Measurements from ENCODE around the gene MAGEB16.

MAGEB16 gene

DNA sequence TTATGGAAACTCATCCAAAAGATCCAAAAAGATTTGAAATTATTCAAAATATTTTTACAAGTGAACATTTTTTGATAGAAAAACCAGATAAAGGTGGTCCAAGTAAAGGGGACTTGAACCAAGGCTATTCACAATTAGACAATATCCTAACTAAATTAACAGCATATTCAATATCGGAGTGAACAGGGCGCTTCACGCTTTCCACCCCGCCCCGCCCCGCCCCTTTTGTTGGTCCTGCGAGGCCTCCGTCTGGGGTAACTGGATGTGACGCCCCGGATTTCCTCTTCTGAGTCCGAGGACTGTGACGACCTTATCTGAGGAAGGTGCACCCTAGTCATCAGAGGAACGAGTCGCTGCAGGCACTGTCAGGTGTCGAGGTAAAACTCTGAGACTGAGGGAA is at the start of gene MAGEB16:
Gene MAGEB16, plus strand, starts transcription at position 301 of the 400 bp plus-strand sequence. CDS start 3,855 bp downstream, outside the sequence.
- no peak for DNase-seq

DNA sequence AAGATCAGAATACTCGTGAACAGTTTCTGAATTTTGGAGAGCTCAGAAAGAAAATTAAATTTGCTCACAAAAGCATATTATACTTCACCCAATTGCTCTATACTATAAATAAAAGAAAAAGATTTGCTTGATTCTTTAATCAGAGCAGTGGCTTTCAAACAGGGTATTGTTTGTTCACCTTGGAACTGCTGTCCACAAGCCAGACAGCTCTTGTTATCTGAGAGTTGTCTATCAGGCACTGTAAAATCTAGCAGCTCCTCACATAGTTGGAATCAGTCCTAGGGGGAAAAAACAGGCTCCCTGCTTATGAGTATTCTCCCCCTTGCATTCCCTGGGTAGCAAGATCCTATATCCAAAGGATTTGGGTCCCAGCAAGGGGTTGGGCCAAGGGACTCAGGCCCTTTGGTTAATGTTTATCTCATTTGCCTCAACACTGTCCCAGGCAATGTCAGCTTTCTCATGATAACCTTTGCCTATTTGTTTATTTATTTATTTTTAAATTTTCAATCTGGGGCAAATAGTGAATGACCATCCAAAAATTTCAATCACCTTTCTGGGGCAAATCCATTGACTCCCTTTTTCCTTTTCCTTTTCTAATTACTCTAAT is 24.1 kb upstream of the MAGEB16 start:
- no peak for DNase-seq

GRCh38 chrX:35785075-35785474 is 13.1 kb upstream of the MAGEB16 start:
- DNase-seq, result no peak

- no peak for DNase-seq
Measured at GRCh38 chrX:35786271-35786670, 11.9 kb upstream of the MAGEB16 start.

DNA sequence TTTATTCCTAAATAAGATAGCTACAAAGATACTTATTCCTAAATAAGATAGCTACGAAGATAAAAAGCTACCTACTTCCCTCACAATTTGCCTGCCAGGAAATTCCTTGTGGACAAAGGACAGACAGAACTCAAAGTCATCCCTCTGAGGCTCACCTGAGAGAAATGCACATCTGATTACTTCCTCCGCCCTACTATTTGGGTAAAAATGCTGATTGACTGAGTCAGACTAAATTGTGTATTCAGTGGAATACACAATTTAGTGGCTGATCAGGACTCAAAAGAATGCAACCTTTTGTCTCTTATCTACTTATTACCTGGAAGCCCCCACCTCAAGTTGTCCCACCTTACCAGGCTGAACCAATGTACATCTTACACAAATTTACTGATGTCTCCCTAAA is 10.3 kb upstream of the MAGEB16 start:
- no peak for DNase-seq

GRCh38 chrX:35800474-35800873 is 2.3 kb downstream of the MAGEB16 start:
- DNase-seq, result no peak

DNA sequence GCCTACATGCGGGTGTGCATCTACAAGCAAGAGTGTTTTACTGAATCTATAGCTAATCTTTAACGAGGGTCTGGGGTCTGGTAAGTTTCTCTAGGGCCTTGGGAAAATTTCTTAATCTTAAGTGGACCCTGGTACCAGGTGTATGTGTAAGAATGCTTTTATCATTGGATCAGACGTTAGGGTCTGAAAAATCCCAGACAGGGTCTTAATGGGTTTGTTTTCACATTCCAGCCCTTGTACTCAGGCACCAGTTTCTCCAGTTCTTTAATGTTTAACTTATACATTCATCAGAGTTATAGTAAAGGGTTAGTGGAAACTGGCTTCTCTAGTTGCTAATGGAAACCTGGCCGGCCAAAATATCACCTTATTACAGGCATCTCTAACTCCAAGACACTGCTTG is 11.6 kb downstream of the MAGEB16 start:
- no peak for DNase-seq

DNA sequence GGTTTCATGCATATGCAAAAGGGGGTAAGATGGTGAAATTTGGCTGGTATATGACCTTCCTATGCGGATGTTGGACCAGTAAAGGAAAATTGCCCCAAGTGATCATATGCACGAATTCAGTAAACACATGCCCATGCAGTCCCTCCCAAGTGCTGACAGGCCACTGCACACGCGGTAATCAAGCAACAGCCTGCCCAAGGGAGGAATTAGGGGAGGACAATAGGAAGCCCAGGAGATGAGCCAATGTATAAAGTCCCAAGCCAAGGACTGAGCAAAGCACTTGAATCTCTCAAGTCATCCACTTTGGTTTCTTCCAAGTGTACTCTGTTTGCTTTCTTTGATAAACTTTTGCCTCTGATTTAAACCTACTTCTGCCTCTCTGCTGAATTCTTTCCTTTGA is 21.1 kb downstream of the MAGEB16 start:
- DNase-seq, result no peak

GRCh38 chrX:35826503-35826902 is 28.4 kb downstream of the MAGEB16 start:
- DNase-seq, result peak; percentile 22

- DNase-seq, result no peak
Measured at GRCh38 chrX:35829501-35829900, 31.4 kb downstream of the MAGEB16 start.

DNA sequence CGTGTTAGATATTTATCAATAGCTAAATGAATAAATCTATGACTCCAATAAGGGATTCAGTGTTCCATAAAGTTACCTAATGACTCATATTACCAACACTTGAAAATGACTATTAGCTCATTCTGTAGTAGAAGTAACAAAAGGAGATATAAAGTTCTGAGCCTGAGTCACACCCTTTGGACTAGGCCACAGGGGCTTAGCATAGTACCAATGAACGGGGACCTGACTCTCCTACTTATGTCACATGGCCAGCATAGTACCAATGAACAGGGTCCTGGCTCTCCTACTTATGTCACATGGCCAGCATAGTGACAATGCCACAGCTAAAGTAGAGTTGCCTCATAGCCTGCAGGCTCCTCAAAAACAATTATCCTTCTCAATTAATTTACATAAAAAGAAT is 43.7 kb downstream of the MAGEB16 start:
- DNase-seq, result no peak

DNA sequence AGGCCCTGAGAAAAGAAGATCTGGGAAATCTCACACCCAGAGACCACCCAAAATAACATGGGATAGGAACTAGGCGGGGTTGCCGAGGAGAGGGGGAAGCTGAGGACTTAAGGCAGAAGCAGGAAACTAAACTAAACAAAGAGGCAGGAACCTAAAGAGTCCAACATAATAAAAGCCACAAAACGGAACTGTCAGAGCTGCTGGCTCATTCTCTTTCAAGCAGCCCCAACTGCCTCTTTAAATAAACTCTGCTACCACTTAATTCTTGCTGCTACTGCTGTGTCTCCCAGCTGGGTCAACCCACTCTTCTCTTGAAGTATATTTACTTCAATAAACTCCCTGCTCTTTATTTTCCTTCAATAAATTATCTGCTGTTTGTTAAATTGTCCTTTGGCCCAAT is 44.5 kb downstream of the MAGEB16 start:
- no peak for DNase-seq

- no peak for DNase-seq
Measured at GRCh38 chrX:35847736-35848135, 49.6 kb downstream of the MAGEB16 start.

Measured in eye (tissue), 1 donor.